HL-60 (cell line): ENCODE measurements around the gene MICB.

Source experiments
- DNase-seq, 2 experiments: peaks; one replicate each; pipeline ENCODE4 v3.0.0-alpha.2; 2010 to 2020; ENCODE audit warnings: low read depth in 1 of 2, low spot score in 1 of 2
- H3K27ac ChIP-seq: fragments of 250-450 bp; sonication (Bioruptor Pico); replicated peaks from 2 replicates; pipeline ENCODE4 v1.5.1; 2020; ENCODE audit warnings: mild to moderate bottlenecking, moderate library complexity
- H3K27me3 ChIP-seq: fragments of 250-450 bp; sonication (Bioruptor Pico); 2 replicates; pipeline ENCODE4 v1.5.1; 2021; ENCODE audit warnings: mild to moderate bottlenecking, moderate library complexity; ENCODE audit not compliant: insufficient read depth, poor library complexity, severe bottlenecking
- H3K4me3 ChIP-seq: replicated peaks from 2 replicates; pipeline ENCODE4 v1.5.1; 2011; ENCODE audit warnings: mild to moderate bottlenecking, control low read depth, low read length; ENCODE audit not compliant: insufficient read depth
- CTCF ChIP-seq: IDR thresholded peaks from one replicate; pipeline ENCODE4 v1.5.1; 2011; ENCODE audit warnings: low read length, control low read depth, inconsistent platforms; ENCODE audit not compliant: insufficient read depth
- GABPA ChIP-seq: IDR thresholded peaks from 2 replicates; pipeline ENCODE4 v1.6.1; 2012; ENCODE audit warnings: low read depth
- POLR2AphosphoS5 ChIP-seq: IDR thresholded peaks from 2 replicates; pipeline ENCODE4 v1.6.1; 2012; ENCODE audit warnings: low read depth
- REST ChIP-seq: IDR thresholded peaks from 2 replicates; pipeline ENCODE4 v1.6.1; 2012; ENCODE audit warnings: low read depth; ENCODE audit not compliant: insufficient replicate concordance
- SPI1 ChIP-seq: IDR thresholded peaks from 2 replicates; pipeline ENCODE4 v1.6.1; 2012; ENCODE audit warnings: low read depth, mild to moderate bottlenecking, borderline replicate concordance

Gene MICB

DNA sequence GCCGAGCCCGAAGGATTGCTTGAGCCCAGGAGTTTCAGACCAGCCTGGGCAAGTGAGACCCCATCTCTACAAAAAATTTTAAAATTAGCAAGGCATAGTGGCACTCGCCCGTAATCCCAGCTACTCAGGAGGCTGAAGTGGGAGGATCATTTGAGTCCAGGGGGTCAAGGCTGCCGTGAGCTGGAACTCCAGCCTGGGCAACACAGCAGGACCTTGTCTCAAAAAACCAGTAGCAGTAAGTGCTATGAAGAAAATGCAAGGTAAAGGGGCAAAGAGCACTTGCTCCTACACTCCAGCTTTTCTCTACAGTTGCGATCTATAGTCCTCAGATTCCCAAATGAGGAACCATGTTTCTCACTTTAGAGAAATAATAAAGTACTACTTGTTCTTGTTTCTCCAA is 45.7 kb downstream of the MICB start:
- TF ChIP-seq POLR2AphosphoS5, result no peak
- TF ChIP-seq SPI1, result no peak
- no peak for TF ChIP-seq GABPA
- no peak for TF ChIP-seq REST
- no peak for TF ChIP-seq CTCF
- Histone ChIP-seq H3K4me3 (no peak overlapping the region), H3K27me3 (no peaks in the 10 kb centered on the region), H3K27ac (no peak overlapping the region)
- no peak for DNase-seq

- TF ChIP-seq CTCF (no peak), SPI1 (no peak), POLR2AphosphoS5 (no peak), REST (no peak), GABPA (no peak)
- no peaks in the 10 kb centered on the region for H3K27me3 ChIP-seq
- DNase-seq, result no peak
- H3K4me3 ChIP-seq, result no peak overlapping the region
- no peak overlapping the region for H3K27ac ChIP-seq
These were observed 46.7 kb downstream of the MICB start for GRCh38 chr6:31544676-31545075.

GRCh38 chr6:31545291-31545690 is 47.3 kb downstream of the MICB start:
- no peak overlapping the region for H3K27ac ChIP-seq
- TF ChIP-seq CTCF, result no peak
- TF ChIP-seq POLR2AphosphoS5, result no peak
- no peak for TF ChIP-seq GABPA
- DNase-seq, result no peak
- no peaks in the 10 kb centered on the region for H3K27me3 ChIP-seq
- no peak overlapping the region for H3K4me3 ChIP-seq

DNA sequence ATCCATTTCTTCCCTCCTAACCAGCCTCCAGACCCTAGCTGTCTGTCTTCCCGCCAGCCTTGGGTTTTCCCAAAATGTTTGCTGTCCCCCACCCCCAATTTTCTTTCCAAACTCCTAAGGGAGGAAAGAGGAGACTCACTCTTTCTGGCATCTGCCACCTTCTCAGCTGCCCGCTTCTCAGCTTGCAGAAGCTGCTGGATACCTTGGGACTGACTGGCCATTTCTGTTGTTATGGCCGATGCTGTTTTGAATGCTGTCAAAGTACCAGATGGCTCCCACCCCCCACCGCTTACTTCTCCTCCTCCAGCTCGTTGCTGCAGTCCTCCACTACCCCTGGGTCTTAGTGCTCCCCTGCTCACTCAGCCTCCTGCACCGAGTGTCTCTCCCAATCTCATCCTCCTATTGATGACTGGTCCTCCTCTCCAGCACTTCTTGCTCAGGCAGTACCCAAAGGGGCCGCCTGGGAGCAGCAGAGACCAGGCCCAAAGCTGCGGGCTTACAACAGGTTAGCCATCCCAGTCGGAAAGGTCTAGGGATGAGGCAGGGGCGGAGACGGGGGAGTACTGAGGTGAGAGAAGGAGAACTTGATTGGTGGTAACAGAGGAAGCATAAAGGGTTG is 48.5 kb downstream of the MICB start, which contains the start of gene ATP6V1G2:
Gene ATP6V1G2 (minus strand): TSS at position 270 of the 619 bp plus-strand sequence. CDS start 49 bp downstream, at position 221.
- peak; percentile 85 to 93 for DNase-seq
- peak within 1 kb of the TSS; percentile 27 for H3K4me3 ChIP-seq
- no peak for TF ChIP-seq POLR2AphosphoS5
- TF ChIP-seq SPI1, result no peak
- TF ChIP-seq REST, result no peak
- peak; percentile 91 for TF ChIP-seq CTCF
- TF ChIP-seq GABPA, result no peak; the same call in 1 of the 2 replicates
- H3K27ac ChIP-seq, result peak within 1 kb of the TSS; percentile 51
- no peaks in the 10 kb centered on the region for H3K27me3 ChIP-seq
